GM23248 (cell line): Measurements from ENCODE around the gene NKAP. TPM values are rescaled to one million over a fixed set of nuclear protein-coding genes. Genes with fewer than 3 reads are reported as not detected.
"Not testable (repeated sequence)": the region's sequence is repeated elsewhere in the genome, so short reads cannot be mapped to it uniquely, and the experiment has no call there.

Source experiments
- DNase-seq: peaks from one replicate; pipeline ENCODE4 v3.0.0-alpha.2; 2015
- H2AFZ ChIP-seq: fragments of 200-600 bp; sonication (generic); 2 replicates; pipeline ENCODE4 v1.6.1; 2016; ENCODE audit warnings: antibody characterized with exemption
- H3F3A ChIP-seq: fragments of 200-600 bp; sonication (generic); 2 replicates; pipeline ENCODE4 v1.6.1; 2016; ENCODE audit warnings: mild to moderate bottlenecking, antibody characterized with exemption, mixed run types; ENCODE audit not compliant: insufficient read depth
- H3K27ac ChIP-seq: fragments of 200-600 bp; sonication (generic); 2 replicates; pipeline ENCODE4 v1.5.1; 2016; ENCODE audit warnings: mild to moderate bottlenecking
- H3K27me3 ChIP-seq: fragments of 200-600 bp; sonication (generic); replicated peaks from 2 replicates; pipeline ENCODE4 v1.6.1; 2016; ENCODE audit warnings: mild to moderate bottlenecking; ENCODE audit not compliant: insufficient read depth
- H3K36me3 ChIP-seq: fragments of 200-600 bp; sonication (generic); 2 replicates; pipeline ENCODE4 v1.6.1; 2016; ENCODE audit warnings: low read depth, mild to moderate bottlenecking
- H3K4me1 ChIP-seq: fragments of 200-600 bp; sonication (generic); 2 replicates; pipeline ENCODE4 v1.6.1; 2016; ENCODE audit warnings: mild to moderate bottlenecking; ENCODE audit not compliant: insufficient read depth
- H3K4me2 ChIP-seq: fragments of 200-600 bp; sonication (generic); one replicate; pipeline ENCODE4 v1.6.1; 2016; ENCODE audit warnings: mild to moderate bottlenecking; ENCODE audit not compliant: unreplicated experiment
- H3K4me3 ChIP-seq: fragments of 200-600 bp; sonication (generic); 2 replicates; pipeline ENCODE4 v1.5.1; 2016; ENCODE audit warnings: mild to moderate bottlenecking
- H3K79me2 ChIP-seq: fragments of 200-600 bp; sonication (generic); 2 replicates; pipeline ENCODE4 v1.6.1; 2016; ENCODE audit warnings: mild to moderate bottlenecking; ENCODE audit not compliant: insufficient read depth
- H3K9ac ChIP-seq: fragments of 200-600 bp; sonication (generic); 2 replicates; pipeline ENCODE4 v1.6.1; 2016; ENCODE audit warnings: mild to moderate bottlenecking
- H3K9me2 ChIP-seq: fragments of 200-600 bp; sonication (generic); 2 replicates; pipeline ENCODE4 v1.6.1; 2016; ENCODE audit warnings: mixed run types, mild to moderate bottlenecking, moderate library complexity; ENCODE audit not compliant: insufficient read depth
- H3K9me3 ChIP-seq: fragments of 200-600 bp; sonication (generic); one replicate; pipeline ENCODE4 v1.6.1; 2017; ENCODE audit warnings: low read depth
- H4K20me1 ChIP-seq: fragments of 200-600 bp; sonication (generic); 2 replicates; pipeline ENCODE4 v1.6.0; 2016; ENCODE audit not compliant: insufficient read depth
- EZH2 ChIP-seq: fragments of 200-600 bp; sonication (generic); IDR thresholded peaks from 2 replicates; pipeline ENCODE4 v1.6.1; 2018; ENCODE audit warnings: antibody characterized with exemption, mild to moderate bottlenecking; ENCODE audit not compliant: insufficient read depth, poor library complexity, severe bottlenecking
- EZH2phosphoT487 ChIP-seq: fragments of 200-600 bp; sonication (generic); IDR thresholded peaks from 2 replicates; pipeline ENCODE4 v1.6.1; 2018; ENCODE audit warnings: antibody characterized with exemption, moderate library complexity, mild to moderate bottlenecking, low read depth; ENCODE audit not compliant: insufficient read depth
- WGBS, 2 experiments: methylation state at CpG; one replicate each; pipeline ENCODE4 v1.1.6; 2015 to 2017; ENCODE audit warnings: low lambda C conversion rate in 2 of 2, low coverage in 1 of 2; ENCODE audit errors: missing lambda C conversion rate in 2 of 2; 5-methylcytosine and 5-hydroxymethylcytosine counted together
- in situ Hi-C: fragments of 300-500 bp; cut with MboI; formaldehyde crosslinking; loops from 2 replicates; pipeline ENCODE4 v1.15.0; 2020
- polyA plus RNA-seq: library from polyadenylated mRNA; unstranded; fragments of >200 nt; fragmentation: Nextera tagmentation; extraction: Ambion mirVana; gene quantifications from 2 replicates; pipeline ENCODE4 v1.2.1, GENCODE V29; 2016
- total RNA-seq: library from RNA; depleted of rRNA; stranded (reverse); fragments of >200 nt; shearing (Covaris generic); gene quantifications from 2 replicates; pipeline ENCODE4 v1.2.3, GENCODE V29; 2014

Gene NKAP
- total and polyA plus RNA-seq, 2 experiments from 2014 or later: 3.1 to 3.7 TPM

DNA sequence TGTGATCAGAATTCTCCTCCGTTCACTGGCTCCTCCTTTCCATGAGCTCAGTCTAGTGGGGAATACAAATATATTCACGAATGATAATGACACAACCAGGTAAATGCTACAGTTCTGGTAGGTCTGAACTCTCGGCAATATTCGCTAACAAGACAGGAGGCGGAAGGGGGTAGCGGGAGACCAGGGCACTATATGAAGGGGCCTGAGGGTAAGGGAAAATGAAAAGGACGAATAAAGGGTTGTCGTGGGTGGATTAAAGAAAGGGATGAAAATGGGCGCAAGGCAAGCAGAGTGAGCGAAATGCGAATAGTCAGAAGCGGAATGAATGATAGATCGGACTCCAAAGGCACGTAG is 743 bp downstream of the NKAP start:
- Histone ChIP-seq H3K4me3 (peak overlapping the region; percentile 98), H3K27me3 (no peaks in the 10 kb centered on the region), H4K20me1 (no peaks in the 10 kb centered on the region), H3F3A (peaks cover 15% of the 10 kb centered on the region), H3K9me2 (no peaks in the 10 kb centered on the region), H3K9ac (peak overlapping the region; percentile 95), H3K79me2 (peaks cover 24% of the 10 kb centered on the region), H3K4me2 (peak overlapping the region; percentile 93), H3K27ac (peak overlapping the region; percentile 91), H3K36me3 (no peaks in the 10 kb centered on the region), H3K9me3 (no peaks in the 10 kb centered on the region), H3K4me1 (0 out of 2 replicates have a peak, but pooled peaks cover 5% of the 10 kb centered on the region), H2AFZ (peak overlapping the region; percentile 91)
- DNase-seq: peak; percentile 33
- in situ Hi-C loops: no loop called here
- no peak for TF ChIP-seq EZH2
- TF ChIP-seq EZH2phosphoT487: no peak
- WGBS, 2 experiments: 1 to 2% methylated on average over 12 to 14 of the region's 14 CpGs

DNA sequence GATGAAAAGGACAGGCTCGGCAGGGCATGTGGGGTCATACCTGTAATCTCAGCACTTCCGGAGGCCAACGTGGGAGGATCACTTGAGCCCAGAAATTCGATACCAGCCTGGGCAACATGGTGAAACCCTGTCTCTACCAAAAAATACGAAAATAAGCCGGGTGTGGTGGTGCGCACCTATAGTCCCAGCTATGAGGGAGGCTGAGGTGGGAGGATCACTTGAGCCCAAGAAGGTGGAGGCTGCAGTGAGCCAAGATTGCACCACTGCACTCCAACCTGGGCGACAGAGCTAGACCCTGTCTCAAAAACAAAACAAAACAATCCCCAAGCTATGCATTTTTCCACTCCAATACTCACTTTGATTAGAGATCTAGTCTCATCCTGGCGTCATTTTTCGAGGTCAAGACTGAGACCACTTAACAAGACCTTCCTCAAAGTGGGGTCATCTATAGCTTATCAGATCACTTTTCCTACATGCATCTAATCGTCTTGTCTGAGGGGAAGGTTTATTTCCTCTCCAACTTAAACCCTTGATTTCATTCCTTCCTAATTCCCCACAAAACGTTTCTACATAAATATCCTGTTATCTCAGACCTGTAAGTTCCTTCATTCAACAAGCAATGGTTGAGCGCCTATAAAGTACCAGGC is 1.3 kb downstream of the NKAP start:
- H3F3A ChIP-seq: peaks cover 15% of the 10 kb centered on the region
- peak overlapping the region; percentile 91 for H3K27ac ChIP-seq
- H3K9ac ChIP-seq: peak overlapping the region; percentile 95
- H3K9me3 ChIP-seq: no peaks in the 10 kb centered on the region
- H3K4me3 ChIP-seq: peak overlapping the region; percentile 98
- H2AFZ ChIP-seq: peak overlapping the region; percentile 91
- no peaks in the 10 kb centered on the region for H3K27me3 ChIP-seq
- 47 to 51% methylated on average over 12 to 13 of the region's 13 CpGs for WGBS, 2 experiments
- peaks cover 24% of the 10 kb centered on the region for H3K79me2 ChIP-seq
- peak overlapping the region; percentile 93 for H3K4me2 ChIP-seq
- H3K4me1 ChIP-seq: 0 out of 2 replicates have a peak, but pooled peaks cover 5% of the 10 kb centered on the region
- no peaks in the 10 kb centered on the region for H3K36me3 ChIP-seq
- in situ Hi-C loops: no loop called here
- TF ChIP-seq EZH2: no peak
- TF ChIP-seq EZH2phosphoT487: no peak
- H3K9me2 ChIP-seq: no peaks in the 10 kb centered on the region
- DNase-seq: no peak
- H4K20me1 ChIP-seq: no peaks in the 10 kb centered on the region

DNA sequence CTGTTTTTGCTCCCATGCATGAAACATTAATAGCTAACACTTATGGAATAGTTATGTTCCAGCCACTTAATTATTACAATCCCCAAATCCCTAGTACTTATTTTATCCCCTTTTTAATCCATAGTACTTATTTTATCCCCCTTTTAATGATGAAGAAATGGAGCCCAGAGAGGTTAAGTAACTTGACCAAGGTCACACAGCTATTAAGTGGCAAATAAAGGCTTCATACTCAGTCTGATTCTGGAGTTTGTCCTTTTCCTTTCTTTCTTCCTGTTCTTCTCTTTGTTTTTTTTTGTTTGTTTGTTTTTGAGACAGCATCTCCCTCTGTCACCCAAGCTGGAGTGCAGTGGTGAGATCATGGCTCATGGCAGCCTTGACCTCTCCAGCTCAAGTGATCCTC is 2.2 kb downstream of the NKAP start:
- Histone ChIP-seq H3K9me2 (no peaks in the 10 kb centered on the region), H2AFZ (no peak overlapping the region), H3K9me3 (no peaks in the 10 kb centered on the region), H3F3A (peaks cover 15% of the 10 kb centered on the region), H3K27me3 (no peaks in the 10 kb centered on the region), H3K4me1 (0 out of 2 replicates have a peak, but pooled peaks cover 5% of the 10 kb centered on the region), H3K9ac (0 out of 2 replicates have a peak overlapping the region, but pooled peaks have one; percentile 8), H3K36me3 (peaks cover 6% of the 10 kb centered on the region), H4K20me1 (no peaks in the 10 kb centered on the region), H3K27ac (no peak overlapping the region), H3K79me2 (peaks cover 24% of the 10 kb centered on the region), H3K4me3 (no peak overlapping the region), H3K4me2 (no peak overlapping the region)
- in situ Hi-C loops: no loop called here
- no peak for DNase-seq
- TF ChIP-seq EZH2 (no peak), EZH2phosphoT487 (no peak)

DNA sequence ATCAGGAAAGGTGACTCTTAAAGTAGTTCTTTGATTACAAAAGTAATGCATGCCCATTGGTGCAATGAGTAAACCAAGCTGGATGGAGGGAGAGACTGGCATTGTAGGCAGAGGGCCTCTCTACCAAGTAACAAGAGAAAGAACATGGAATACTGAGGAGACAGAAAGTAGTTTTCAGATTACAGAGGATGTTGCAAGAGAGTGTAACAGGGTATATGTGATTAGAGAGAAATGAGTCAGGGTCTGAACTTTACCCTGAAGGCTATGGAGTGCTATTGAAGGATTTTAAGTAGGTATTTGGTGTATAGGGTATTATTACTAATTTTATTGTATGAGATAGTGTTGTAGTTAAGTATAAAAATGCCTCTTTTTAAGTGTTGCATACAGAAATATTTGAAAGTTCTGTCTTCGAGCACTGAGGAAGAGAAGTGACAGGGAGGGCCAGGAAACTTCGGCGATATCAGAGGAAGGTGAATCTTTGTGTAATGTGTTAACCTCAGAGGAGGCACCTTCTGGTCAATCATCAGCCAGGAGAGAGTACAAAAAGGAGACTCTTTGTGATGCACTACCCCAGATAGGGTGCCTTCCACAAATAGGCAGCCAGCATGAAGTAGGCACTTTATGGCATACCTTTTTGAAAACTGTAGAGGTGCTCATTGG is 8.2 kb downstream of the NKAP start:
- no peaks in the 10 kb centered on the region for H3K27me3 ChIP-seq
- H3K9me2 ChIP-seq: no peaks in the 10 kb centered on the region
- no peak overlapping the region for H3K27ac ChIP-seq
- H2AFZ ChIP-seq: no peak overlapping the region
- no peaks in the 10 kb centered on the region for H4K20me1 ChIP-seq
- H3K9me3 ChIP-seq: no peaks in the 10 kb centered on the region
- H3K9ac ChIP-seq: no peak overlapping the region
- no peak for DNase-seq
- H3F3A ChIP-seq: no peaks in the 10 kb centered on the region
- 0 out of 2 replicates have a peak, but pooled peaks cover 1% of the 10 kb centered on the region for H3K79me2 ChIP-seq
- H3K4me2 ChIP-seq: no peak overlapping the region
- no peaks in the 10 kb centered on the region for H3K4me1 ChIP-seq
- 93% methylated on average over 3 of the region's 3 CpGs for WGBS, 2 experiments
- in situ Hi-C loops: no loop called here
- H3K36me3 ChIP-seq: peaks cover 12% of the 10 kb centered on the region
- no peak overlapping the region for H3K4me3 ChIP-seq
- TF ChIP-seq EZH2phosphoT487: no peak
- TF ChIP-seq EZH2: no peak

DNA sequence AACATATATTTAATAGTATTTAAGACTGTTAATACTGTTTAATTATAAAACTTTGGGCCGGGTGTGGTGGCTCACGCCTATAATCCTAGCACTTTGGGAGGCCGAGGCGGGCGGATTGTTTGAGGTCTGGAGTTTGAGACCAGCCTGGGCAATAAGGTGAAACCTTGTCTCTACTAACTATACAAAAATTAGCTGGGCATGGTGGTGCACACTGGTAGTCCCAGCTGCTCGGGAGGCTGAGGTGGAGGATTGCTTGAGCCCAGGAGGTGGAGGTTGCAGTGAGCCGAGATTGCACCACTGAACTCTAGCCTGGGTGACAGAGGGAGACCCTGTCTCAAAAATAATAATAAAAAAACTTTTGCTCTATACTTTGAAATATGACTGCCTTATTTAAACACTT is 21.2 kb downstream of the NKAP start:
- H3K27ac ChIP-seq, H3K9me3 ChIP-seq, H3K9ac ChIP-seq, H3K9me2 ChIP-seq, H3K4me3 ChIP-seq, H3F3A ChIP-seq, H3K4me1 ChIP-seq, H4K20me1 ChIP-seq, H2AFZ ChIP-seq, H3K4me2 ChIP-seq, H3K27me3 ChIP-seq, H3K36me3 ChIP-seq, H3K79me2 ChIP-seq, in situ Hi-C loops, DNase-seq: not testable (repeated sequence)
- 97 to 98% methylated on average over 7 of the region's 7 CpGs for WGBS, 2 experiments
